Osteocyte (in vitro differentiated cells): ENCODE data around the gene ATP11A. TPM values are rescaled to one million over a fixed set of nuclear protein-coding genes. Genes with fewer than 3 reads are reported as not detected.

Experiments used
- DNase-seq: peaks from one replicate; pipeline ENCODE4 v3.0.0; 2021; ENCODE audit warnings: mixed read lengths; ENCODE audit not compliant: unreplicated experiment; ENCODE audit errors: extremely low spot score
- H3K27ac Mint-ChIP-seq: one replicate; pipeline ENCODE4 v1.8.0; 2021; ENCODE audit warnings: mild to moderate bottlenecking, mixed read lengths; ENCODE audit not compliant: unreplicated experiment
- H3K27me3 Mint-ChIP-seq: one replicate; pipeline ENCODE4 v1.8.0; 2021; ENCODE audit warnings: mixed read lengths; ENCODE audit not compliant: unreplicated experiment
- H3K36me3 Mint-ChIP-seq: one replicate; pipeline ENCODE4 v1.8.0; 2021; ENCODE audit warnings: mixed read lengths; ENCODE audit not compliant: unreplicated experiment
- H3K4me1 Mint-ChIP-seq: one replicate; pipeline ENCODE4 v1.8.0; 2021; ENCODE audit warnings: mixed read lengths; ENCODE audit not compliant: unreplicated experiment
- H3K4me3 Mint-ChIP-seq: one replicate; pipeline ENCODE4 v1.8.0; 2021; ENCODE audit warnings: mild to moderate bottlenecking, moderate library complexity, mixed read lengths; ENCODE audit not compliant: unreplicated experiment
- H3K9me3 Mint-ChIP-seq: one replicate; pipeline ENCODE4 v1.8.0; 2021; ENCODE audit warnings: mixed read lengths; ENCODE audit not compliant: unreplicated experiment
- CTCF ChIP-seq: fragments of 200-600 bp; sonication (generic); IDR thresholded peaks from 2 replicates; pipeline ENCODE4 v1.5.0; 2021; ENCODE audit warnings: antibody characterized with exemption, mild to moderate bottlenecking, moderate library complexity
- total RNA-seq: library from RNA; stranded (reverse); gene quantifications from 2 replicates; pipeline ENCODE4 v1.2.1, GENCODE V29; 2021

Gene ATP11A
- total RNA-seq, 1 donor from 2014 or later = 15.7 TPM

DNA sequence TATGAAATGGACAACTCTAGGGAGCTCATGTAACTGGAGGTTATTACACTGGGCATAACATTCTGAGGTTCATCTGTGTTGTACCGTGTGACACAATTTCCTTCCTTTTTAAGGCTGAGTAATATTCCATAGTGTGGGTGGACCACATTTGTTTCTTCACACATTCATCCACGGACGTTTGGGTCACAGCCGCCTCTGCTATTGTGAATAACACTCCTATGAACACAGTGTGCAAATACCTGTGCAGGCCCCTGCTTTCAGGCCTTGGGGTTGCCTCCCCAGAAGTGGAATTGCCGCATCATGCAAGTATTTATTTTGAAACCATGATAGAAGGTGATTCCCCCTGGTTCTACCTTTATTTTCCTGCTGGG is 215.8 kb downstream of the ATP11A start:
- TF ChIP-seq CTCF = no peak
- peaks cover 4% of the 10 kb centered on the region for H3K9me3 Mint-ChIP-seq
- peaks cover 66% of the 10 kb centered on the region for H3K27me3 Mint-ChIP-seq
- no peaks in the 10 kb centered on the region for H3K36me3 Mint-ChIP-seq
- no peaks in the 10 kb centered on the region for H3K4me1 Mint-ChIP-seq
- no peak overlapping the region for H3K4me3 Mint-ChIP-seq
- DNase-seq = no peak
- H3K27ac Mint-ChIP-seq = no peak overlapping the region

- Mint-ChIP-seq H3K9me3 (peaks cover 4% of the 10 kb centered on the region), H3K27ac (no peak overlapping the region), H3K4me1 (no peaks in the 10 kb centered on the region), H3K4me3 (no peak overlapping the region), H3K27me3 (peaks cover 63% of the 10 kb centered on the region), H3K36me3 (no peaks in the 10 kb centered on the region)
- TF ChIP-seq CTCF = no peak
- no peak for DNase-seq
These were observed 216.3 kb downstream of the ATP11A start for GRCh38 chr13:112905990-112906641.

GRCh38 chr13:112907286-112907685 is 217.4 kb downstream of the ATP11A start:
- DNase-seq = no peak
- H3K4me1 Mint-ChIP-seq = no peaks in the 10 kb centered on the region
- H3K27me3 Mint-ChIP-seq = peaks cover 57% of the 10 kb centered on the region
- H3K27ac Mint-ChIP-seq = no peak overlapping the region
- TF ChIP-seq CTCF = no peak
- H3K9me3 Mint-ChIP-seq = peaks cover 4% of the 10 kb centered on the region
- H3K36me3 Mint-ChIP-seq = no peaks in the 10 kb centered on the region
- no peak overlapping the region for H3K4me3 Mint-ChIP-seq

DNA sequence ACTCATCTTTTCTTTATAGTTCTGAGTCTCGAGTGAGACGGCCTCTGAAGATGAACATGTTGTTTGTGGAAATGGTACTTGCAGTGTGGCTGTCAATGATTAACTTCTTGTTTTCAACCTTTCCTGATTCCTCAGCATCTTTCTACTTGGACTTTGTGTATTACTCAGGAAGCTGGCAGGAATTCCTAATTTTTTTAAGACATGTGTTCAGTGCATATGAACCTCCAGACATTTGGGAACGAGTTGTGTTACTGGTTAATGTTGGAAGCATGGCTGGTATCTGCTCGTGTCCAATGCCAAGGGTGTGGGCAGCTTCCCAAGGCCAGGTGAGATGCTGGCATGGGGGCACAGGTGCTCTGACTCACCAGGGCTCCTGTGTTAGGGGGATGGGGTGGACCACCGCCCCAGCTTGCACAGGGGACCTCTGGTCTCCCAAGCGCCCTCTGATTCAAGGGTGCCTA is 218.1 kb downstream of the ATP11A start:
- Mint-ChIP-seq H3K27ac (no peak overlapping the region), H3K9me3 (peaks cover 4% of the 10 kb centered on the region), H3K36me3 (no peaks in the 10 kb centered on the region), H3K4me1 (no peaks in the 10 kb centered on the region), H3K27me3 (peaks cover 51% of the 10 kb centered on the region), H3K4me3 (no peak overlapping the region)
- DNase-seq = no peak
- TF ChIP-seq CTCF = no peak

- Mint-ChIP-seq H3K9me3 (peaks cover 4% of the 10 kb centered on the region), H3K36me3 (no peaks in the 10 kb centered on the region), H3K27ac (no peak overlapping the region), H3K27me3 (peaks cover 47% of the 10 kb centered on the region), H3K4me1 (no peaks in the 10 kb centered on the region), H3K4me3 (no peak overlapping the region)
- no peak for DNase-seq
- TF ChIP-seq CTCF = no peak
These were observed 218.5 kb downstream of the ATP11A start for GRCh38 chr13:112908342-112908741.
